NB4 (cell line): ENCODE results near the gene DZIP1.
A peak's percentile ranks its signal among the peaks of the same experiment; 100 is the strongest.

ENCODE experiments used
- DNase-seq: peaks from one replicate; pipeline ENCODE4 v3.0.0; 2010; ENCODE audit warnings: low read depth
- H3K4me3 ChIP-seq: one replicate; pipeline ENCODE4 v1.5.1; 2011; ENCODE audit warnings: mild to moderate bottlenecking, low read depth, low read length, moderate library complexity
- CTCF ChIP-seq: IDR thresholded peaks from one replicate; pipeline ENCODE4 v1.5.1; 2012; ENCODE audit warnings: low read depth, low read length
- MAX ChIP-seq: IDR thresholded peaks from 2 replicates; pipeline ENCODE4 v1.6.1; 2011; ENCODE audit warnings: low read depth, low read length
- MYC ChIP-seq: IDR thresholded peaks from 2 replicates; pipeline ENCODE4 v1.6.1; 2011; ENCODE audit warnings: low read depth, low read length
- POLR2A ChIP-seq: IDR thresholded peaks from 2 replicates; pipeline ENCODE4 v1.6.1; 2011; ENCODE audit warnings: mild to moderate bottlenecking; ENCODE audit not compliant: insufficient read length; ENCODE audit errors: extremely low read depth

DZIP1 gene

GRCh38 chr13:95541308-95541707 lies 103.2 kb downstream of the DZIP1 start:
- TF ChIP-seq MAX (no peak), MYC (no peak), POLR2A (no peak), CTCF (no peak)
- DNase-seq = no peak
- no peak overlapping the region for H3K4me3 ChIP-seq

- no peak for TF ChIP-seq POLR2A
- no peak for TF ChIP-seq MYC
- TF ChIP-seq MAX = no peak
- TF ChIP-seq CTCF = no peak
- no peak for DNase-seq
- no peak overlapping the region for H3K4me3 ChIP-seq
Measured at GRCh38 chr13:95540888-95541287, 103.6 kb downstream of the DZIP1 start.

GRCh38 chr13:95536632-95537241 lies 107.8 kb downstream of the DZIP1 start:
- TF ChIP-seq CTCF = peak; percentile 20
- no peak for TF ChIP-seq POLR2A
- TF ChIP-seq MYC = no peak
- no peak for TF ChIP-seq MAX
- peak; percentile 46 for DNase-seq
- H3K4me3 ChIP-seq = no peak overlapping the region

- no peak for TF ChIP-seq CTCF
- no peak for TF ChIP-seq MAX
- TF ChIP-seq POLR2A = no peak
- no peak for TF ChIP-seq MYC
- no peak overlapping the region for H3K4me3 ChIP-seq
- DNase-seq = no peak
Measured at GRCh38 chr13:95535243-95535642, 109.3 kb downstream of the DZIP1 start.

GRCh38 chr13:95533545-95534160 lies 110.9 kb downstream of the DZIP1 start:
- H3K4me3 ChIP-seq = no peak overlapping the region
- DNase-seq = no peak
- no peak for TF ChIP-seq CTCF
- TF ChIP-seq MAX = no peak
- no peak for TF ChIP-seq POLR2A
- TF ChIP-seq MYC = no peak
